Astrocyte of the spinal cord (primary cell): Measurements from ENCODE around the gene KMT2E.
A peak's percentile ranks its signal among the peaks of the same experiment; 100 is the strongest.

Source experiments
- DNase-seq: peaks from one replicate; pipeline ENCODE4 v3.0.0; 2011; ENCODE audit warnings: low read depth, low spot score
- H3K4me3 ChIP-seq: 2 replicates; pipeline ENCODE4 v1.5.1; 2011; ENCODE audit warnings: low read depth, mild to moderate bottlenecking, low read length, moderate library complexity
- in situ Hi-C: cut with HindIII; loops from 2 replicates; pipeline ENCODE4 v1.10.0; 2017; ENCODE audit warnings: low sequenced_read_pairs
- TF ChIP-seq, protein P1 (sequence below): IDR thresholded peaks from 2 replicates; pipeline ENCODE4 v1.5.1; 2012; ENCODE audit warnings: low read depth, mild to moderate bottlenecking, low read length, inconsistent platforms

The KMT2E gene

DNA sequence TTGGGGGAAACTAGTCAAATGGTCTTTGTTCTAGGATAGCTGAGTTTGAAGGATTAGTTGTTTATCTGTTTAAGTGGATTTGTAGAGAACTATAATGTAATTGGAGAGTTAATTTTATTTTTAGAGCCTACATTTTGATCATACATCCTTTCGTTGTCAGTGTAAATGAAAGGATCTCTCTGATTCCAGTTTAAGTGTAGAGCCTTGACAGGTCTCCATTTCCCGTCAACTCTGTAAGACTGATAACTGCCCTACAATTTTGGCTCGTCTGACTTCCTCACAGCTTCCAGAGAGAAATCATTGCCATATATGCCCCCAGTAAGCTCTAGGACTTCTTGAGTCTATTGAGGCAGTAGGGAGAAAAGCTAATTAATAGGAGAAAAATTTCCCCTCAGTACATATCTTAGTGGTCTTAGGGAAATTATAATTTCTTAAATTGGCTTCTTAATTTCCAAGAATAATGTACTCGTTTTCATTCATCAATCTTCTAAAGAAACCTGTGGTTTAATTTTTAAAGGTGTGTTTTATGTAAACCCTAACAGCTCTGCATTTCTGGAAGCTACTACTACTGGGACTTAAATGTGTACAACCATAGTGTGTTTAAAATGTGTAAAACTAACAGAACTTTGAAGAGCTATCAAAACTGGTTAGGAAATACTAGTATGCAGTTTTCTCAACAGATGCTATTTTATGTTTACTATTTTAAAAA, 3.8 kb downstream of the KMT2E start:
- DNase-seq, result no peak
- in situ Hi-C loops, result no loop called here

DNA sequence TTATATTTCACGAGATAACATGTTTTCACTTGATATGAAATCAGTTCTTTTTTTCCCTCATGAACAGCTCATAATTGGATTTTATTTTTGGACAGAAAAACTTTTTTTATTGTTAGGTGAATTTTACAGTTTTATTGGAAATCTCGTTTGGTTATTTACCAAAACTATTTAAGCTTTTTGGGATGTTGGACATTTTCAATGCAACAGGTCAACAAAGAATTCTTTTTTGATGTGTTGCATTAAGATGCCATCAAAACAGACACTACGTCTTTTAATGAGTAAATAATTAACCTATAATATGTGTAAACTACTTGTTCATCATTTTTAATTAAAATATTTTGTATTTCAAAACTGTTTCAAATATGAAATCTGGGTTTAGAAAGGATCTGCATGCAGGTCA, 5.3 kb downstream of the KMT2E start:
- TF ChIP-seq, protein P1, sequence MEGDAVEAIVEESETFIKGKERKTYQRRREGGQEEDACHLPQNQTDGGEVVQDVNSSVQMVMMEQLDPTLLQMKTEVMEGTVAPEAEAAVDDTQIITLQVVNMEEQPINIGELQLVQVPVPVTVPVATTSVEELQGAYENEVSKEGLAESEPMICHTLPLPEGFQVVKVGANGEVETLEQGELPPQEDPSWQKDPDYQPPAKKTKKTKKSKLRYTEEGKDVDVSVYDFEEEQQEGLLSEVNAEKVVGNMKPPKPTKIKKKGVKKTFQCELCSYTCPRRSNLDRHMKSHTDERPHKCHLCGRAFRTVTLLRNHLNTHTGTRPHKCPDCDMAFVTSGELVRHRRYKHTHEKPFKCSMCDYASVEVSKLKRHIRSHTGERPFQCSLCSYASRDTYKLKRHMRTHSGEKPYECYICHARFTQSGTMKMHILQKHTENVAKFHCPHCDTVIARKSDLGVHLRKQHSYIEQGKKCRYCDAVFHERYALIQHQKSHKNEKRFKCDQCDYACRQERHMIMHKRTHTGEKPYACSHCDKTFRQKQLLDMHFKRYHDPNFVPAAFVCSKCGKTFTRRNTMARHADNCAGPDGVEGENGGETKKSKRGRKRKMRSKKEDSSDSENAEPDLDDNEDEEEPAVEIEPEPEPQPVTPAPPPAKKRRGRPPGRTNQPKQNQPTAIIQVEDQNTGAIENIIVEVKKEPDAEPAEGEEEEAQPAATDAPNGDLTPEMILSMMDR, result no peak
- no peak overlapping the region for H3K4me3 ChIP-seq
- DNase-seq, result no peak
- in situ Hi-C loops, result no loop called here

More for the DNA sequence above, 3.8 kb downstream of the KMT2E start:
- TF ChIP-seq, protein P1, result no peak
- peak overlapping the region; percentile 1 for H3K4me3 ChIP-seq

DNA sequence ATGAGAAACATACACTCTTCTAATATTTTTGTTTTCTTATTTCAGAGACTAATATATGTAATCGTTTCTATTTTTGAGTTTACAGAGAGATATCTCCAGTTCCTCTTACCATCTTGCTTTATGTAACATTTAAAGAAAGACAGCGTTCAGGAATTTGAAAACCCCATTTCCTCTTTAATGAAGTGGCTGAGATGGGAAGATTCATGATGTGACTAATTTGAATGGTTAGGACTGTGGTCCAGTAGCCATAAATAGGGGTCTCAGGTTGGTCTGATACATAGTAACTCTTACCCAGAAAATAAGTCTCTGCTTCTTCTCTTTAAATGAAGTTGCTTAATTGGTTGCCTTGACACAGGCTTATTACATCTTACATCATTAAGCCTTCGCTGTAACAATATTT, 6.9 kb downstream of the KMT2E start:
- in situ Hi-C loops, result no loop called here
- no peak for DNase-seq
- TF ChIP-seq, protein P1, result no peak

DNA sequence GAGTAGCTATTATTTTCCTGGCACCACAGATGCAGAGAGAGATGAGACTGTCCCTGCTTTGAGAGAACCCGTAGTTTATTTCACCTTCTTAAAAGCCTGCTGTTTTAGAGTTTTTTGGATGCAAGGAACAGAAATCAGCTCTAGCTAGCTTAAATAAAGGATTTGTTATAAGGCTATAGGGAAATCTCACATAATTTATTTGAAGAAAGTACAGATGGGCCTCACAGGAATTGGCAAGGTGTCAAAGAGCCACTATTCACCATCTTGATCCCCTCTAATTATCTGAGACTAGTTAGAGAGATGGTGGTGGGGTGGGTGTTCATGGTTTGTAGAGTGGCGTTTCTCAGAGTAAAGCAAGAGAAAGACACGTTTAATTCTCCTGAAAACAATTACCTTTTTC, 7.3 kb downstream of the KMT2E start:
- H3K4me3 ChIP-seq, result no peak overlapping the region
- TF ChIP-seq, protein P1, result no peak
- no peak for DNase-seq
- in situ Hi-C loops, result no loop called here

More for the DNA sequence above, 6.9 kb downstream of the KMT2E start:
- H3K4me3 ChIP-seq, result no peak overlapping the region

DNA sequence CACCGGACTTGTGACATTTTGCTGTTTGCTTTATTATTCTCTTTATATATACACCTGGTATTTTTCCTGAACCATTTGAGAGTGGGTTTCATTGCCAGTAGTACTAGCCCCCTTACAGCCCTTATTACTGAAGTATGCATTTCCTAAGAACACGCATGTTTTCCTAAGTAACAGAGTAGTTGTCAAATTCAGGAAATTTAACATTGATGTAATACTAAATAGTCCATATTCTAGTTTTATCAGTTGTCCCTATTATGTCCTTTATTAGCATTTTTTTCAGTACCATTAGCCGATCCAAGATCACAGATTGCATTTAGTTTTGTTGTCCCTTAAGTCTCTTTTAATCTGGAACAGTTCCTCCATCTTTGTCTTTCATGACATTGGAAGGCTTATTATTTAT, 8.0 kb downstream of the KMT2E start:
- H3K4me3 ChIP-seq, result no peak overlapping the region
- in situ Hi-C loops, result no loop called here

DNA sequence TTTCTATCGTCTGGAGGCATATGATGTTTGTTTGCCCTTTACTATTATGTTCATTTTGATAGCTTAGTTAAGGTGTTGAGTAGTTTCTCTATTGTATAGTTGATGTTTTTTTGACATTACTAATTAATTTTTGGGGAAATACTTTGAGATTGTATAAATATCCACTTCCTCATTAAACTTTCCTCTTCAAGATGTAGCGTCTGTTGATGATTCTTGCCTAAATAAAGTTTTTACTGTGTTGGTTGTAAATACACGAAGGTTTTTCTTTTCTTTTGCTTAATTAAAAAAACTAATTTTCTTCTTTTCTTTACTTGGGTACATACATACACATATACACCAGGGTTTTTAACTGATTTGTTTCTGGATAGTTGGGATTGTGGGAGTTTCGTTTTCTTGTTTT, 8.5 kb downstream of the KMT2E start:
- no peak overlapping the region for H3K4me3 ChIP-seq
- TF ChIP-seq, protein P1, result no peak
- in situ Hi-C loops, result no loop called here
- no peak for DNase-seq

More for the DNA sequence above, 8.0 kb downstream of the KMT2E start:
- no peak for DNase-seq
- TF ChIP-seq, protein P1, result no peak
